OCI-LY1 (cell line): ENCODE data around the gene GNA12.
A peak's percentile ranks its signal among the peaks of the same experiment; 100 is the strongest.

ENCODE experiments used
- H2AFZ ChIP-seq: fragments of 200-600 bp; sonication (generic), shearing (Covaris generic); 2 replicates; pipeline ENCODE4 v1.6.0; 2014; ENCODE audit warnings: antibody characterized with exemption, mild to moderate bottlenecking, low read length
- H3F3A ChIP-seq: fragments of 200-600 bp; sonication (generic), shearing (Covaris generic); 2 replicates; pipeline ENCODE4 v1.6.0; 2014; ENCODE audit warnings: mild to moderate bottlenecking, antibody characterized with exemption, low read length, moderate library complexity; ENCODE audit not compliant: insufficient read depth
- H3K27ac ChIP-seq: fragments of 200-600 bp; sonication (generic); 2 replicates; pipeline ENCODE4 v1.5.1; 2014; ENCODE audit warnings: low read length, mixed run types, mild to moderate bottlenecking, low read depth; ENCODE audit not compliant: poor library complexity, severe bottlenecking
- H3K27me3 ChIP-seq: fragments of 200-600 bp; sonication (generic); 2 replicates; pipeline ENCODE4 v1.6.0; 2014; ENCODE audit warnings: antibody characterized with exemption, mild to moderate bottlenecking, low read length, moderate library complexity; ENCODE audit not compliant: insufficient read depth
- H3K36me3 ChIP-seq: fragments of 200-600 bp; sonication (generic); 2 replicates; pipeline ENCODE4 v1.6.1; 2014; ENCODE audit warnings: mild to moderate bottlenecking, antibody characterized with exemption, low read length, moderate library complexity, mixed read lengths; ENCODE audit not compliant: insufficient read depth
- H3K4me1 ChIP-seq: fragments of 200-600 bp; sonication (generic); 2 replicates; pipeline ENCODE4 v1.5.1; 2014; ENCODE audit warnings: mild to moderate bottlenecking, low read length, moderate library complexity; ENCODE audit not compliant: insufficient read depth, severe bottlenecking
- H3K4me2 ChIP-seq: fragments of 200-600 bp; sonication (generic), shearing (Covaris generic); 2 replicates; pipeline ENCODE4 v1.6.1; 2014; ENCODE audit warnings: low read length
- H3K4me3 ChIP-seq: fragments of 200-600 bp; sonication (generic); 2 replicates; pipeline ENCODE4 v1.5.1; 2014; ENCODE audit warnings: low read length, low read depth, mild to moderate bottlenecking, mixed read lengths; ENCODE audit not compliant: poor library complexity, severe bottlenecking
- H3K79me2 ChIP-seq: fragments of 200-600 bp; shearing (Covaris generic); 2 replicates; pipeline ENCODE4 v1.6.1; 2016; ENCODE audit warnings: mixed run types, low read length, mixed read lengths; ENCODE audit not compliant: insufficient read depth
- H3K9ac ChIP-seq: fragments of 200-600 bp; sonication (generic), shearing (Covaris generic); 2 replicates; pipeline ENCODE4 v1.6.1; 2014; ENCODE audit warnings: mild to moderate bottlenecking, low read length, mixed read lengths
- H3K9me2 ChIP-seq: fragments of 200-600 bp; sonication (generic), shearing (Covaris generic); 2 replicates; pipeline ENCODE4 v1.6.1; 2014; ENCODE audit warnings: low read depth, mild to moderate bottlenecking, low read length, mixed read lengths
- H3K9me3 ChIP-seq: fragments of 200-600 bp; shearing (Covaris generic); 2 replicates; pipeline ENCODE4 v1.6.1; 2014; ENCODE audit warnings: low read length, mixed read lengths
- H4K20me1 ChIP-seq: fragments of 200-600 bp; sonication (generic), shearing (Covaris generic); 2 replicates; pipeline ENCODE4 v1.6.0; 2016; ENCODE audit warnings: mild to moderate bottlenecking, low read length; ENCODE audit not compliant: insufficient read depth
- CTCF ChIP-seq: fragments of 200-600 bp; sonication (generic), shearing (Covaris generic); IDR thresholded peaks from 2 replicates; pipeline ENCODE4 v1.5.1; 2017; ENCODE audit warnings: mild to moderate bottlenecking, antibody characterized with exemption, low read length, moderate library complexity, mixed read lengths
- EZH2 ChIP-seq: fragments of 200-600 bp; sonication (generic), shearing (Covaris generic); IDR thresholded peaks from 2 replicates; pipeline ENCODE4 v1.8.0; 2017; ENCODE audit warnings: borderline replicate concordance, mixed run types, mild to moderate bottlenecking, antibody characterized with exemption, low read length, moderate library complexity, mixed read lengths

The GNA12 gene

GRCh38 chr7:2804227-2804763 is 39.8 kb downstream of the GNA12 start:
- no peaks in the 10 kb centered on the region for H3K4me1 ChIP-seq
- H2AFZ ChIP-seq: no peak overlapping the region

GRCh38 chr7:2803755-2804154 is 40.4 kb downstream of the GNA12 start:
- Histone ChIP-seq H3K4me1 (no peaks in the 10 kb centered on the region), H3F3A (no peaks in the 10 kb centered on the region), H3K4me3 (no peak overlapping the region), H3K27me3 (peaks cover 4% of the 10 kb centered on the region; the same call in 1 of the 2 replicates), H3K27ac (no peak overlapping the region), H3K9me2 (no peaks in the 10 kb centered on the region), H2AFZ (no peak overlapping the region), H3K9ac (no peak overlapping the region), H4K20me1 (no peaks in the 10 kb centered on the region), H3K36me3 (no peaks in the 10 kb centered on the region), H3K9me3 (no peaks in the 10 kb centered on the region), H3K4me2 (no peak overlapping the region), H3K79me2 (no peaks in the 10 kb centered on the region)
- no peak for TF ChIP-seq CTCF
- TF ChIP-seq EZH2: no peak

More at GRCh38 chr7:2804227-2804763, 39.8 kb downstream of the GNA12 start:
- TF ChIP-seq EZH2 (no peak), CTCF (peak; percentile 12; the same call in 1 of the 2 replicates)
- Histone ChIP-seq H3K4me3 (no peak overlapping the region), H3F3A (no peaks in the 10 kb centered on the region), H3K79me2 (no peaks in the 10 kb centered on the region), H3K27me3 (peaks cover 4% of the 10 kb centered on the region; the same call in 1 of the 2 replicates), H3K9me2 (no peaks in the 10 kb centered on the region), H3K9ac (no peak overlapping the region), H3K36me3 (no peaks in the 10 kb centered on the region), H4K20me1 (no peaks in the 10 kb centered on the region), H3K27ac (no peak overlapping the region), H3K4me2 (no peak overlapping the region), H3K9me3 (no peaks in the 10 kb centered on the region)

- Histone ChIP-seq H4K20me1 (no peaks in the 10 kb centered on the region), H3F3A (no peaks in the 10 kb centered on the region), H2AFZ (no peak overlapping the region), H3K9me2 (no peaks in the 10 kb centered on the region), H3K27ac (no peak overlapping the region), H3K79me2 (no peaks in the 10 kb centered on the region), H3K4me3 (no peak overlapping the region), H3K36me3 (no peaks in the 10 kb centered on the region), H3K4me1 (no peaks in the 10 kb centered on the region), H3K27me3 (peaks cover 4% of the 10 kb centered on the region; the same call in 1 of the 2 replicates), H3K4me2 (no peak overlapping the region), H3K9me3 (no peaks in the 10 kb centered on the region), H3K9ac (no peak overlapping the region)
- TF ChIP-seq CTCF: no peak
- TF ChIP-seq EZH2: no peak
These were observed 40.8 kb downstream of the GNA12 start for GRCh38 chr7:2803342-2803692.
